OCI-LY3 (cell line): ENCODE measurements around the gene GALNT18.

Source experiments
- H2AFZ ChIP-seq: fragments of 200-600, 300-600 bp; shearing (Covaris generic); 2 replicates; pipeline ENCODE4 v1.6.0; 2014; ENCODE audit warnings: antibody characterized with exemption, low read depth, low read length
- H3K27ac ChIP-seq: fragments of 200-600, 300-600 bp; sonication (generic); 2 replicates; pipeline ENCODE4 v1.5.1; 2014; ENCODE audit warnings: mild to moderate bottlenecking, low read length, moderate library complexity, mixed read lengths
- H3K27me3 ChIP-seq: fragments of 200-600, 300-600 bp; sonication (generic); 2 replicates; pipeline ENCODE4 v1.6.1; 2014; ENCODE audit warnings: low read depth, low read length, mixed read lengths
- H3K36me3 ChIP-seq: fragments of 200-600, 300-600 bp; sonication (generic); replicated peaks from 2 replicates; pipeline ENCODE3; 2014; ENCODE audit warnings: low read depth, low read length, mixed read lengths
- H3K4me1 ChIP-seq: fragments of 300-600, 200-600 bp; sonication (generic); 2 replicates; pipeline ENCODE4 v1.6.1; 2014; ENCODE audit warnings: low read length, mixed read lengths
- H3K4me2 ChIP-seq: fragments of 200-600, 300-600 bp; sonication (generic); 2 replicates; pipeline ENCODE4 v1.6.1; 2014; ENCODE audit warnings: low read length, mixed read lengths
- H3K4me3 ChIP-seq: fragments of 300-600, 200-600 bp; sonication (generic); 2 replicates; pipeline ENCODE4 v1.5.1; 2014; ENCODE audit warnings: antibody characterized with exemption, mild to moderate bottlenecking, low read length, moderate library complexity
- H3K79me2 ChIP-seq: fragments of 300-600, 200-600 bp; shearing (Covaris generic); 2 replicates; pipeline ENCODE4 v1.6.1; 2014; ENCODE audit warnings: mild to moderate bottlenecking, low read length, mixed read lengths
- H3K9ac ChIP-seq: fragments of 300-600, 200-600 bp; shearing (Covaris generic); 2 replicates; pipeline ENCODE4 v1.6.0; 2014; ENCODE audit warnings: mild to moderate bottlenecking, low read length, moderate library complexity
- H3K9me3 ChIP-seq: fragments of 200-600, 300-600 bp; shearing (Covaris generic); 2 replicates; pipeline ENCODE4 v1.6.1; 2014; ENCODE audit warnings: low read length, mixed read lengths; ENCODE audit not compliant: insufficient read depth
- H4K20me1 ChIP-seq: fragments of 200-600, 300-600 bp; sonication (generic); 2 replicates; pipeline ENCODE4 v1.6.1; 2016; ENCODE audit warnings: low read length, mixed read lengths; ENCODE audit not compliant: insufficient read depth
- CTCF ChIP-seq: fragments of 200-600, 300-600 bp; sonication (generic); IDR thresholded peaks from 2 replicates; pipeline ENCODE4 v1.5.1; 2014; ENCODE audit warnings: antibody characterized with exemption, low read length, low read depth
- EZH2phosphoT487 ChIP-seq: fragments of 200-600 bp; shearing (Covaris generic); IDR thresholded peaks from 2 replicates; pipeline ENCODE4 v1.6.1; 2018; ENCODE audit warnings: antibody characterized with exemption, mixed run types, low read depth

GALNT18 gene

GRCh38 chr11:11309906-11310305 lies 311.9 kb downstream of the GALNT18 start:
- Histone ChIP-seq H3K4me2 (no peak overlapping the region), H3K27me3 (no peaks in the 10 kb centered on the region), H4K20me1 (no peaks in the 10 kb centered on the region), H2AFZ (no peak overlapping the region), H3K9ac (no peak overlapping the region), H3K27ac (no peak overlapping the region), H3K79me2 (no peaks in the 10 kb centered on the region), H3K36me3 (no peaks in the 10 kb centered on the region), H3K9me3 (no peaks in the 10 kb centered on the region), H3K4me3 (no peak overlapping the region), H3K4me1 (peaks cover 6% of the 10 kb centered on the region; the same call in 1 of the 2 replicates)
- TF ChIP-seq EZH2phosphoT487 (no peak), CTCF (no peak)

- H3K4me2 ChIP-seq, result no peak overlapping the region
- H4K20me1 ChIP-seq, result no peaks in the 10 kb centered on the region
- peaks cover 6% of the 10 kb centered on the region; the same call in 1 of the 2 replicates for H3K4me1 ChIP-seq
- no peaks in the 10 kb centered on the region for H3K9me3 ChIP-seq
- no peak overlapping the region for H3K9ac ChIP-seq
- H2AFZ ChIP-seq, result no peak overlapping the region
- H3K36me3 ChIP-seq, result no peaks in the 10 kb centered on the region
- no peak for TF ChIP-seq EZH2phosphoT487
- no peak for TF ChIP-seq CTCF
- H3K79me2 ChIP-seq, result no peaks in the 10 kb centered on the region
- no peaks in the 10 kb centered on the region for H3K27me3 ChIP-seq
- no peak overlapping the region for H3K27ac ChIP-seq
- H3K4me3 ChIP-seq, result no peak overlapping the region
Measured at GRCh38 chr11:11308249-11308648, 313.6 kb downstream of the GALNT18 start.

- H2AFZ ChIP-seq, result no peak overlapping the region
- no peaks in the 10 kb centered on the region for H4K20me1 ChIP-seq
Measured at GRCh38 chr11:11306855-11307254, 314.9 kb downstream of the GALNT18 start.

GRCh38 chr11:11304550-11304949 lies 317.3 kb downstream of the GALNT18 start:
- Histone ChIP-seq H3K4me3 (no peak overlapping the region), H3K36me3 (no peaks in the 10 kb centered on the region), H2AFZ (no peak overlapping the region), H3K79me2 (no peaks in the 10 kb centered on the region), H3K27me3 (peaks cover 10% of the 10 kb centered on the region; the same call in 1 of the 2 replicates), H3K4me1 (no peaks in the 10 kb centered on the region), H3K9me3 (no peaks in the 10 kb centered on the region), H3K9ac (no peak overlapping the region), H3K27ac (no peak overlapping the region), H4K20me1 (no peaks in the 10 kb centered on the region), H3K4me2 (no peak overlapping the region)
- TF ChIP-seq CTCF, result no peak

More at GRCh38 chr11:11306855-11307254, 314.9 kb downstream of the GALNT18 start:
- Histone ChIP-seq H3K4me3 (no peak overlapping the region), H3K4me2 (no peak overlapping the region), H3K27me3 (no peaks in the 10 kb centered on the region), H3K36me3 (no peaks in the 10 kb centered on the region), H3K27ac (no peak overlapping the region), H3K4me1 (peaks cover 6% of the 10 kb centered on the region; the same call in 1 of the 2 replicates), H3K79me2 (no peaks in the 10 kb centered on the region), H3K9me3 (no peaks in the 10 kb centered on the region), H3K9ac (no peak overlapping the region)
- TF ChIP-seq CTCF (no peak), EZH2phosphoT487 (no peak)
